B cell (primary cell): ENCODE data around the gene COL25A1. TPM values are rescaled to one million over a fixed set of nuclear protein-coding genes. Genes with fewer than 3 reads are reported as not detected.

Source experiments
- ATAC-seq: fragments of 200-7000 bp; cut with Tn5 transposase; one replicate; pipeline ENCODE4 v1.10.0; 2021; ENCODE audit warnings: low read depth, mild to moderate bottlenecking, moderate number of reproducible peaks, moderate library complexity
- CTCF ChIA-PET: fragments of 350-600 bp; sonication (Branson Sonifier 250); formaldehyde crosslinking; loops from one replicate; lab custom pipeline; 2021; ENCODE audit warnings: antibody characterized with exemption, inconsistent platforms; lab: Charles Lee
- POLR2A ChIA-PET: fragments of 350-600 bp; sonication (Branson Sonifier 250); formaldehyde crosslinking; loops from one replicate; lab custom pipeline; 2021; ENCODE audit warnings: antibody characterized with exemption; lab: Charles Lee
- DNase-seq: peaks from one replicate; pipeline ENCODE4 v3.0.0; 2013
- H2AFZ ChIP-seq: 2 replicates; pipeline ENCODE4 v1.6.1; 2012; ENCODE audit warnings: mild to moderate bottlenecking, low read depth, low read length; ENCODE audit not compliant: insufficient read depth, poor library complexity, severe bottlenecking
- H3K27ac ChIP-seq, 2 donors: 1 replicate in 1 of 2; 2 replicates in 1 of 2; pipeline ENCODE4 v1.5.1; 2012 to 2013; ENCODE audit warnings: low read length in 2 of 2, mild to moderate bottlenecking in 2 of 2, moderate library complexity in 1 of 2
- H3K27me3 ChIP-seq, 4 experiments: fragments of 200-600 bp in 1 of 4; sonication (generic) in 1 of 4; replicated peaks in 1 of 4; 1 replicate in 2 of 4; 2 replicates in 2 of 4; pipeline versions ENCODE4 v1.6.1 to v1.7.0; 2013 to 2016; ENCODE audit warnings: low read length in 3 of 4, mild to moderate bottlenecking in 2 of 4, mixed read lengths in 1 of 4, moderate library complexity in 1 of 4; ENCODE audit not compliant: insufficient read depth in 4 of 4, control insufficient read depth in 3 of 4; ENCODE audit errors: control extremely low read depth in 1 of 4
- H3K36me3 ChIP-seq, 2 experiments: replicated peaks in 1 of 2; 1 replicate in 1 of 2; 2 replicates in 1 of 2; pipeline versions ENCODE4 v1.6.1 to v1.7.1; 2013; ENCODE audit warnings: low read length in 1 of 2; ENCODE audit not compliant: insufficient read depth in 2 of 2, control insufficient read depth in 1 of 2; ENCODE audit errors: control extremely low read depth in 1 of 2, extremely low read depth in 1 of 2
- H3K4me1 ChIP-seq, 2 donors: fragments of 200-600 bp in 1 of 2; sonication (generic) in 1 of 2; 1 replicate in 1 of 2; 2 replicates in 1 of 2; pipeline versions ENCODE4 v1.5.1 to v1.6.1; 2013 to 2017; ENCODE audit warnings: low read length in 2 of 2; ENCODE audit not compliant: control insufficient read depth in 2 of 2, insufficient read depth in 2 of 2
- H3K4me2 ChIP-seq: replicated peaks from 2 replicates; pipeline ENCODE3; 2012; ENCODE audit warnings: mild to moderate bottlenecking, low read depth, low read length; ENCODE audit not compliant: poor library complexity, severe bottlenecking
- H3K4me3 ChIP-seq, 5 experiments: fragments of 200-600 bp in 1 of 5; sonication (generic) in 1 of 5; 1 replicate in 3 of 5; 2 replicates in 2 of 5; pipeline versions ENCODE4 v1.5.1 to v1.7.0; 2011 to 2016; ENCODE audit warnings: low read length in 4 of 5, mild to moderate bottlenecking in 4 of 5, low read depth in 2 of 5, control low read depth in 1 of 5, moderate library complexity in 1 of 5; ENCODE audit not compliant: insufficient read depth in 1 of 5; ENCODE audit errors: control extremely low read depth in 1 of 5, extremely low read depth in 1 of 5
- H3K79me2 ChIP-seq: fragments of 200-600 bp; sonication (generic); one replicate; pipeline ENCODE4 v1.6.0; 2016; ENCODE audit warnings: low read length; ENCODE audit not compliant: control insufficient read depth, insufficient read depth
- H3K9ac ChIP-seq: fragments of 200-600 bp; sonication (generic); 2 replicates; pipeline ENCODE4 v1.6.1; 2017; ENCODE audit warnings: mild to moderate bottlenecking, low read length, moderate library complexity
- H3K9me3 ChIP-seq, 3 donors: one replicate each; pipeline versions ENCODE4 v1.6.1 to v1.7.1; 2013; ENCODE audit warnings: low read length in 2 of 3; ENCODE audit not compliant: control insufficient read depth in 2 of 3, insufficient read depth in 1 of 3; ENCODE audit errors: control extremely low read depth in 1 of 3
- H4K20me1 ChIP-seq: 2 replicates; pipeline ENCODE4 v1.6.0; 2012; ENCODE audit warnings: mild to moderate bottlenecking, low read length; ENCODE audit not compliant: insufficient read depth, control insufficient read depth, poor library complexity, severe bottlenecking
- H3K27ac Mint-ChIP-seq: one replicate; pipeline ENCODE4 v1.8.0; 2021; ENCODE audit warnings: mixed read lengths
- H3K27me3 Mint-ChIP-seq: one replicate; pipeline ENCODE4 v1.8.0; 2021; ENCODE audit warnings: mixed read lengths
- H3K4me1 Mint-ChIP-seq: one replicate; pipeline ENCODE4 v1.8.0; 2021; ENCODE audit warnings: mixed read lengths
- H3K4me3 Mint-ChIP-seq: one replicate; pipeline ENCODE4 v1.8.0; 2021; ENCODE audit warnings: mixed read lengths
- H3K9me3 Mint-ChIP-seq: one replicate; pipeline ENCODE4 v1.8.0; 2022; ENCODE audit warnings: mixed read lengths; ENCODE audit not compliant: insufficient read depth
- EZH2 ChIP-seq: IDR thresholded peaks from 2 replicates; pipeline ENCODE4 v1.6.1; 2012; ENCODE audit warnings: borderline replicate concordance, low read depth, mild to moderate bottlenecking, moderate library complexity, low read length; ENCODE audit not compliant: insufficient read depth, poor library complexity, severe bottlenecking
- WGBS: methylation state at CpG from one replicate; pipeline ENCODE4 v1.1.5; 2013; ENCODE audit warnings: missing lambda C conversion rate; ENCODE audit not compliant: insufficient coverage; 5-methylcytosine and 5-hydroxymethylcytosine counted together
- intact Hi-C: fragments of 100-400 bp; cut with micrococcal nuclease; formaldehyde crosslinking; loops from one replicate; pipeline ENCODE4 v1.10.0; 2022
- polyA plus RNA-seq: library from polyadenylated mRNA; depleted of rRNA; stranded (reverse); fragments of >200 nt; gene quantifications from 2 replicates; pipeline ENCODE4 v1.2.3, GENCODE V29; 2012
- total RNA-seq, 2 donors: library from RNA; stranded (reverse); fragments of 120-200 nt in 1 of 2; gene quantifications; 1 replicate in 1 of 2; 2 replicates in 1 of 2; pipeline versions ENCODE4 v1.2.3 to v1.2.4, GENCODE V29; 2013 to 2022
- TF ChIP-seq, protein P1 (sequence below): fragments of 200-600 bp; IDR thresholded peaks from one replicate; pipeline ENCODE4 v1.8.0; 2022; ENCODE audit warnings: antibody characterized with exemption, mild to moderate bottlenecking

Gene COL25A1
- total and polyA plus RNA-seq, 2 donors (not counting 1 experiment from before 2014, with no cell fraction given) = not detected

DNA sequence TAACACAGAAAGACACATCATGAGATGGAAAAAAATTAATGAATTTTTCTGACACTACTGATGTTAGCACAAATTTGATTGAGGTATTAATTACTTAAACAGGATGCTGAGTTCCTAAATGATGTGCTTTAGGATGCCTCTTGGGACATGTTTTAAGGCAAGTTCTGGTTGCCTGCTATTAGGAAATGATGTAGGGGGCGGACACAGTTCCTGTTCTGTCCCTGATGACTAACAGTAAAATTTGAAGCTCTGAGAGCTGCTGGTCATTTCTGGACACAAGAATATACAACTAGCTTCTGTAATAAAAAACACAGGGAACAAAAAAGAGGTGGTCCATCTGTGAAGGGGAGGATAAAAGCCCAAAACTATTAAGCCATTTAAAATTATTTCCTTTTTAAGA, 376.4 kb downstream of the COL25A1 start:
- POLR2A ChIA-PET = no interaction called here
- Histone ChIP-seq H3K4me1 (no peaks in the 10 kb centered on the region), H3K4me3 (no peak overlapping the region), H3K27me3 (no peaks in the 10 kb centered on the region), H4K20me1 (no peaks in the 10 kb centered on the region), H3K27ac (no peak overlapping the region), H3K36me3 (no peaks in the 10 kb centered on the region), H3K9ac (no peak overlapping the region), H3K79me2 (no peaks in the 10 kb centered on the region), H3K9me3 (no peaks in the 10 kb centered on the region), H2AFZ (no peak overlapping the region), H3K4me2 (no peak overlapping the region)
- no peak for TF ChIP-seq EZH2
- TF ChIP-seq, protein P1, sequence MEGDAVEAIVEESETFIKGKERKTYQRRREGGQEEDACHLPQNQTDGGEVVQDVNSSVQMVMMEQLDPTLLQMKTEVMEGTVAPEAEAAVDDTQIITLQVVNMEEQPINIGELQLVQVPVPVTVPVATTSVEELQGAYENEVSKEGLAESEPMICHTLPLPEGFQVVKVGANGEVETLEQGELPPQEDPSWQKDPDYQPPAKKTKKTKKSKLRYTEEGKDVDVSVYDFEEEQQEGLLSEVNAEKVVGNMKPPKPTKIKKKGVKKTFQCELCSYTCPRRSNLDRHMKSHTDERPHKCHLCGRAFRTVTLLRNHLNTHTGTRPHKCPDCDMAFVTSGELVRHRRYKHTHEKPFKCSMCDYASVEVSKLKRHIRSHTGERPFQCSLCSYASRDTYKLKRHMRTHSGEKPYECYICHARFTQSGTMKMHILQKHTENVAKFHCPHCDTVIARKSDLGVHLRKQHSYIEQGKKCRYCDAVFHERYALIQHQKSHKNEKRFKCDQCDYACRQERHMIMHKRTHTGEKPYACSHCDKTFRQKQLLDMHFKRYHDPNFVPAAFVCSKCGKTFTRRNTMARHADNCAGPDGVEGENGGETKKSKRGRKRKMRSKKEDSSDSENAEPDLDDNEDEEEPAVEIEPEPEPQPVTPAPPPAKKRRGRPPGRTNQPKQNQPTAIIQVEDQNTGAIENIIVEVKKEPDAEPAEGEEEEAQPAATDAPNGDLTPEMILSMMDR = no peak
- ATAC-seq (no peak), DNase-seq (no peak)
- H3K4me3 Mint-ChIP-seq = no peak overlapping the region
- no peaks in the 10 kb centered on the region for H3K4me1 Mint-ChIP-seq
- no peaks in the 10 kb centered on the region for H3K9me3 Mint-ChIP-seq
- intact Hi-C loops = no loop called here
- WGBS = no CpG with 5 or more reads among the region's 1 CpG
- H3K27me3 Mint-ChIP-seq = peaks cover 4% of the 10 kb centered on the region
- H3K27ac Mint-ChIP-seq = no peak overlapping the region
- CTCF ChIA-PET = no interaction called here

GRCh38 chr4:108922191-108922590, 380.3 kb downstream of the COL25A1 start:
- Mint-ChIP-seq H3K4me3 (no peak overlapping the region), H3K27me3 (peaks cover 4% of the 10 kb centered on the region), H3K27ac (no peak overlapping the region), H3K4me1 (no peaks in the 10 kb centered on the region), H3K9me3 (no peaks in the 10 kb centered on the region)
- H4K20me1 ChIP-seq = no peaks in the 10 kb centered on the region
- no peak for ATAC-seq
- TF ChIP-seq, protein P1 = no peak
- no peak for TF ChIP-seq EZH2
- H3K4me1 ChIP-seq = no peaks in the 10 kb centered on the region
- no peak overlapping the region for H3K9ac ChIP-seq
- intact Hi-C loops = no loop called here
- H3K79me2 ChIP-seq = no peaks in the 10 kb centered on the region
- no peak for DNase-seq
- no peak overlapping the region for H3K4me2 ChIP-seq
- no CpG with 5 or more reads among the region's 5 CpGs for WGBS
- H3K27me3 ChIP-seq = no peaks in the 10 kb centered on the region
- no peak overlapping the region for H3K27ac ChIP-seq
- POLR2A ChIA-PET = no interaction called here
- H2AFZ ChIP-seq = no peak overlapping the region
- H3K36me3 ChIP-seq = no peaks in the 10 kb centered on the region
- CTCF ChIA-PET = no interaction called here
- H3K9me3 ChIP-seq = no peaks in the 10 kb centered on the region
- H3K4me3 ChIP-seq = no peak overlapping the region
